Measurements from ENCODE around the gene ADAMTS10.
"Not testable (repeated sequence)": the region's sequence is repeated elsewhere in the genome, so short reads cannot be mapped to it uniquely, and the experiment has no call there.

The ADAMTS10 gene

DNA sequence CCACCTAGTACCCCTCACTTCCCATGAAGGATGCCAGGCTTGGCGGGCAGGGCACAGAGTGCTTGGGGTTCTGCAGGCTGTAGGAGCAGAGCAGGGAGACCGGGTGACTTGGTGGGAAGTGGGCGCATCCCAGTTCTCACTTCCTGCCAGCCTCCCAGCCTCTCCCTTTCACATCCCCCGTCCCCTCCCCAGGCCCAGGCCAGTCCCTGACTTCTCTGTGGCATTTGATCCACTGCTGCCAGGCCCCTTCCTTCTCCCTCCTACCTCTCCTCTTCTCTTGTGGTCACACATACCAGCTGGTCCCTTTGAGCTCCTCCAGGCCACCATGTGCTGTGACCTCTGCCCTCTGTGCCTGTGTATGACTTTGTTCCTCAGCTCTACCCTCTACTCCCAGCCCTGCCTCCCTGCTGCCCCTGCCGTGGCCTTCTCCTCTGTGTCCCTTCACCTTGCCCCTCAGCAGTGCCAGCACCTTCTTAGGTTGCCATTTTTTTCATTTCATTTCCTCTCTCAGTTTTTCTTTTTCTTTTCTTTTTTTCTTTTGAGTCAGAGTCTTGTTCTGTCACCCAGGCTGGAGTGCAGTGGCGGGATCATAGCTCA lies 52.8 kb downstream of the ADAMTS10 start:
- no peak for DNase-seq

DNA sequence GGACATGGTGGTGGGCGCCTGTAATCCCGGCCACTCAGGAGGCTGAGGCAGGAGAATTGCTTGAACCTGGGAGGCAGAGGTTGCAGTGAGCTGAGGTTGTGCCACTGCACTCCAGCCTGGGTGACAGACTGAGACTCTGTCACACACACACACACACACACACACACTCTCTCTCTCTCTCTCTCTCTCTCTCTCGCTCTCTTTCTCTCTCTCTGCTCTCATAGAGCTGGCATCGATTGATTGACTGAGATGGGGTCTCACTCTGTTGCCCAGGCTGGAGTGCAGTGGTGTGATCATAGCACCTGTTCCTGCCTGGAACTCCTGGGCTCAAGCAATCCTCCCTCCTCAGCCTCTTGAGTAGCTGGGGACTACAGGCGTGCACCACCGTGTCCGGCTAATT lies 56.8 kb downstream of the ADAMTS10 start:
- not testable (repeated sequence) for DNase-seq

DNA sequence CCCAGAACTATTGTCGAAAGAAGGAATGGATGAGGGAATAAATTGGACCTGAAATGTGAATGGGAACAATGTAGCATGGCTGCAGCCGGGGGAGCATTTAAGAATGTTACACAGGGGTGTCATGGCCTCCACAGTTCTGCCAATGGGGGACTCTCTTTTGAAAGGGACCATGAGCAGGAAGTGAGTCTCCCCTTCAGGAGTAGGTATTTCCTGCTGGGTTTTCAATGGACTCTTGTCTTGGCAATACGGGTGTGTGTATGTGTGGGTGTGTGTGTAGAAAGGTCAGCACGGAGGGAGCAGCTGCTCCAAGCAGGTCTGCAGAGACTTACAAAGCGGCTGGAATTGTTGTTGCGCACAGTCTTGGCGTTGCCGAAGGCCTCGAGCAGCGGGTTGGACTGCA lies 57.7 kb downstream of the ADAMTS10 start:
- no peak for DNase-seq

DNA sequence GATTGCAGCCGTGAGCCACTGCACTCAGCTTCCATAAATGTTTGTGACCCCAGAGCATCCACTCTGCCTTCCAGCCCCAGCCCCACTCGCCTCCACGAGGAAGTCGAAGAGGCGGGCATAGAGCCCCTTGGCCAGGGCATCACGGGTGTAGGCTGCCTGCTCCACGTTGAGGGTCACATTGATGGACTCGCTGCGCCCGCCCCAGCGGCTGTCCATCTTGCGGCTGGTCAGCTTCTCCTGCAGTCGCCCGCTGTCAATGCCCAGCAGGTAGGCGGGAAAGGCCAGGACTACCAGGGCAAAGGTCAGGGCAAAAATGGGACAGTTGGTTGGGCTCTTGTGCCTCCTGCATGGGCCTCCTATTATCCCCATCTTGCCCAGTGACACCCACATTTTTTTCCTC lies 60.4 kb downstream of the ADAMTS10 start:
- no peak for DNase-seq

DNA sequence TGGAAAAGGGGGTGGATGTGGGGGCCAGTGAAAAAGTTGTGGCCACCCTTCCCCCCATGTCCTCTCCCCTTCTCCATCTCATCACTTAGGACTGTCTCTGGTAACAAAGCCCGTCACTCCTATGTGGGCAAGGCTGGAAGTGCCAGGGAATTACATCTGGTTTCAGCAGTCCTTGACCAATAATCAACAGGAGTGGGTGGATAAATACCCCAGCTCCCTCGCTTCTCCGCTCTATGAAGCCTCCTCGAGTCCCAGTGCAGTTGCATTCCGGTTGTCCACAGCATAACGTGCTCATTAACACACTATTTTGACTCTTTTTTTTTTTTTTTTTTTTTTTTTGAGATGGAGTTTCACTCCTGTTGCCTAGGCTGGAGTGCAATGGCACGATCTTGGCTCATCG lies 64.8 kb downstream of the ADAMTS10 start:
- no peak for DNase-seq

DNA sequence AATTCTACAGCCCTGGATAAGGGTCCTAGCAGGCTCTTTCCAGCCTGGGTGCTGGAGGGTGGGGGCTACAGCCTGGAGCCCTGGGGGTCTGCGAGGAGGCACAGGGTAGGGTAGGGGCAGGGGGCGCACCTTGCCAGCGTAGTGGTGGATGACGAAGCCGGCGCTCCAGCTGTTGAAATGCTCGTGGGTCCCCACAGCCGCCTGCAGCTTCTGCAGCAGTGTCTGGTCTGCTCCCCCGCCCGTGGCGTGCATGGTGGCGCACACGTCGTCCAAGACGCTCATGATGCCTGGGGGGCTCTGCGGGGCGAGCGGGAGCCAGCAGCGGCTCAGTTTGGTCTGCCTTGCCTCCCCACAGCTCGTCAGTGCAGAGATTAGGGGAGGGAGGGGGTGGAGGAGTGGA lies 66.3 kb downstream of the ADAMTS10 start:
- DNase-seq = no peak

DNA sequence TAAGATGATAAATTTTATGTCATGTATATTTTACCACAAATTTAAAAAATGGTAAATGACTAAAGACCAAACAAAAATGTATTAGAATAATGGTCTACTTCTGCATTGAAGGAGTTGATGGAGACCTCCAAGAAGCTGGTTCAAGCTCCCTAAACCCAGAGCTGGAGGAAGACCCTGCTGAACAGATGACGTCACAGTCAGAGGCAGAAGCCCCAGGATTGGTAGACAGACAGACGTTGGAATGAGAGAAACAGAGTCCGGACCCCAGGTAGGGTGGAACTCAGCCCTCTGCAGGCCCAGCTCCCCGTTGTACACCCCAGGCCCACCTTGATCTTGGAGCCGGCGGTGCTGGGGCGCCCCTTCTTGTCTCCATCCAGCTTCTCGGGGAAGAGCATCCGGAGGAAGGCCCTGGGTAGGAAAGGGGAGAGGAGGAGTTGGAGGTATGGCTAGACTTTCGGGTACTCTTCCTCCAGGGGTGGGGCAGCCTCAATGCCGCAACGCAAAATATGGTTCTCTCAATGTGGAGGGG lies 70.8 kb downstream of the ADAMTS10 start:
- no peak for DNase-seq

DNA sequence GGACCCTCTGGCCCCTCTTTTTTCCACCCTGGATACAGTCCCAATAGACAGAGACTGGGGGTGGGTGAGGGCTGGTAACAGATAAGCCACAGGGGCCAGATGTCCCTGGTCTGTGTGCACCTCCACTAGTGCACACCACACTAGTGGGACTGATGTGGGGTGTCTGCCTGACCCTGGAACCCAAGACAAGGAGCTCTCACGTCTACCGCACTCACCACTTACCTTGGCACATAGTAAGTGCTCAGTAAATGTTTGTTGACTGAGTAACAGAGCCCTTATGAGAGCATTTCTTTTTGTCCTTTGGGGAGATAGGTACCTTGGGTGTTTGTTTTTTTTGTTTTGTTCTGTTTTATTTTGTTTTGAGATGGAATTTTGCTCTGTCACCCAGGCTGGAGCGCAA lies 73.4 kb downstream of the ADAMTS10 start:
- DNase-seq = no peak

DNA sequence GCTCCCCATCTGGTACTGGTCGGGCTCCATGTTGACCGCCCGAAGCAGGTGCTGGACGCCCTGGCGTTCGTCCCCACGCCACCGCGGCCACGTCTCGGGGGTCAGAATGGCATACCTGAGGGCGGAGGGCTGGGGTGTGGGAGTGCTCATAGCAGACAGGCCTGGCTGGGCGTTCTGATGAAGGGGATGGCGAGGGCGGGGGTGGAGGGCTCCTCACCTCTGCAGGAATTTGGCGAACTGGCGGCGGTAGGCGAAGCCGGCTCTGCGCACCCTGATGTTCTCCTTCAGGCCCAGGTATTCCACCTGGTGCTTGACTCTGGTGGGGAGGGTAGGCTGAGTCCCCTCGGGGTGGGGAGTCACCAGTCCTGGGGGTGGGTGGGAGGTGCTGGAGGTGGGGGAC lies 74.2 kb downstream of the ADAMTS10 start:
- DNase-seq = no peak

DNA sequence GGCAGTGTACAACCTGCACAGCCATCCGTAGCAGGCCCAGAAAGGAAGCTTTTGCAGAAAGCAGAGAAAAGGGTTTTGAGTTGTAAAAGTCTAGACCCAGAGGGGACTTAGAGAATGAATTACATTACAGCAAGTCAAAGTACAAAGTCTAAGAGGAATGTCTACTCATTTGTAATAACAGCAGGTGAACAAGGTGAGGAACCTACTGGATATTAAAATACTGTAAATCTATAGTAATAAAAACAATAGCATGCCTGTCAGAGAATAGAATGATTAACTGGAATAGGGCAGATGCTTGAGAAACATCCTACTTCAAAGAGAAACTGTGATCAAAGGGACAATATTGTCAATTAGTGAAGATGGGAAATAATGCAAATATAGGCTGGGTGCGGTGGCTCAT lies 78.3 kb downstream of the ADAMTS10 start:
- DNase-seq = no peak

DNA sequence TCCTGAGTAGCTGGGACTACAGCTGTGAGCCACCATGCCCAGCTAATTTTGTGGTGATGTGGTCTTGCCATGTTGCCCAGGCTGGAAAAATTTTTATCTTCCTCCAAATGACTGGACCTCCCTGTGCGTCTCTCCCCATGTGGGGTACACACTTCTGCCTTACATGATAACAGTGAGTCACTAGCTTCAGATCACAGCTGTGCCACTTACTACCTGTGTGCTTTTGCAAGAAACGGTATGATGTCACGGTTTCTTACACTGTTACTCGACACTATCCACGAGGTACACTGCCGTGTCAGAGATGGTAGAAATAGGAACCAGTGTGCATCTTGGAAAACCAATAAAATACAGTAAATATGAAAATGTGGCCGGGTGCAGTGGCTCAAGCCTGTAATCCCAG lies 79.0 kb downstream of the ADAMTS10 start:
- DNase-seq = no peak
